Hair follicular keratinocyte (primary cell): ENCODE data around the gene NAXD. TPM values are rescaled to one million over a fixed set of nuclear protein-coding genes. Genes with fewer than 3 reads are reported as not detected.

Experiments
- total RNA-seq: library from RNA; depleted of rRNA; stranded (reverse); fragments of >200 nt; gene quantifications from 2 replicates; pipeline ENCODE4 v1.2.3, GENCODE V29; 2015

The NAXD gene
- total RNA-seq, result 13.0 and 14.2 TPM in 2 replicates

GRCh38 chr13:110615322-110616102, at the start of gene NAXD:
Gene NAXD (plus strand): TSS chr13:110615545. CDS start chr13:110615602, 57 bp downstream.

Other genes starting within 250 kb of the NAXD start
- 4.0 and 7.6 TPM in 2 replicates for gene RAB20, start 53.8 kb upstream of the NAXD start, total RNA-seq
- 45.4 and 67.7 TPM in 2 replicates for gene CARS2, start 90.6 kb downstream of the NAXD start, total RNA-seq
- gene ING1, start 98.2 kb downstream of the NAXD start, total RNA-seq, result 4.7 and 8.2 TPM in 2 replicates